GM19452 (cell line): ENCODE measurements around the gene TIFAB.

Experiments
- ATAC-seq: cut with Tn5 transposase; IDR thresholded peaks from one replicate; pipeline ENCODE4 v1.9.1; 2021; ENCODE audit not compliant: unreplicated experiment

The TIFAB gene

DNA sequence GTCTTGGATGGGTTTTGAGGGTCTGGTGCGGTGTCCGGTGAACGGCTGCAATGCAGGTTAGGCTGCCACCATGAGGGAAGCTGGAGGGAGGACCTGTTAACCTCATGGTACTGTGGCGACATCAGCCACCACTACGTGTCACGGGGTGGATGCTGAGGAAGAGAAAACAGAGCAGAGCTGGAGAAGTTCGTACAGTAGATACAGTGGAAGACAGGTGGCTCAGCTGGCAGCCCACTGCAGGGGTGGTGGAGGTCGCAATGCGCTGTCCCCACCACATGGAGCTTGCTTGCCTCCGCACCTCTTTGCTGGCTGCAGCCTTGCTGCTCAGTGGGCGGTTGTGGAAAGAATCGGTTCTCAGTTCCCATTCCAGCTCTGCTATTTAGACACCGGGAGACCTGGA is 7.8 kb downstream of the TIFAB start:
- ATAC-seq: no peak

DNA sequence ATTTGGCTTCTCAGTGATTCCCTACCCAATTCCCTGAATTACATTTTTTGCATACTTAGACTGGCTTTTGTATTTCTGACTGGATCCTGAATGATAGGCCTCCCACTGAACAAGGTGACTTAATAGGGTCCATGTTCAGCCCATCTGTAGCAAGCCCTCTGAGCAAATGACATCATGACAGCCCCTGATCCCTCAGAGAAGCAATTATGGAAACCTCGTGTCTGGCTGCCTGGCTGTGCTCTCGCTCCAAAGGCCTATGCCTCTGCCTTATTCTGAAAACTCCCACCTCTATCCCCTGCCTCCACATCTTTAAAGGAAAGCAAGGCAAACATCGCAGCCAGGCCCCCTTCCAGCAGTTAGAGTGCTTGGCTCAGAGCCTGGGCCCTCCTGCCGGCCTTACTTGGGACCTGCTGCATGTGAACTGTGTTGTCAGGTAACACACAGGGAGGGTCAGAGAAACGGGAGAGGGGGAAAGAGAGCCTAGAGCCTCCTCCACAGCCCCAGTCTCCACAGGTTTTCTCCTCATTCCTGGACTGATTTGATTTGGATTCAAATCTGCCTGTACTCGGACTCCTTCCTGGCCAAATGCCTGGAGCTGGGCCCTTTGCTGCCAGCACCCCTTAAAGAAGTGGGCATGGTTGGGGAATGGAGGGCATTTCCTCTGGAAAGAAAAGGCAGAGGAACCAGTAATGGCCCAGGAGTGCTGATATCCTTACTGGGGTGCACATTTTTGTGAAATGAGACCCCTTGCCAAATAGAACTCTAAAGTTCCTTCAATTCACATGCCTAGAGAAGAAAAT is 8.8 kb downstream of the TIFAB start:
- no peak for ATAC-seq

DNA sequence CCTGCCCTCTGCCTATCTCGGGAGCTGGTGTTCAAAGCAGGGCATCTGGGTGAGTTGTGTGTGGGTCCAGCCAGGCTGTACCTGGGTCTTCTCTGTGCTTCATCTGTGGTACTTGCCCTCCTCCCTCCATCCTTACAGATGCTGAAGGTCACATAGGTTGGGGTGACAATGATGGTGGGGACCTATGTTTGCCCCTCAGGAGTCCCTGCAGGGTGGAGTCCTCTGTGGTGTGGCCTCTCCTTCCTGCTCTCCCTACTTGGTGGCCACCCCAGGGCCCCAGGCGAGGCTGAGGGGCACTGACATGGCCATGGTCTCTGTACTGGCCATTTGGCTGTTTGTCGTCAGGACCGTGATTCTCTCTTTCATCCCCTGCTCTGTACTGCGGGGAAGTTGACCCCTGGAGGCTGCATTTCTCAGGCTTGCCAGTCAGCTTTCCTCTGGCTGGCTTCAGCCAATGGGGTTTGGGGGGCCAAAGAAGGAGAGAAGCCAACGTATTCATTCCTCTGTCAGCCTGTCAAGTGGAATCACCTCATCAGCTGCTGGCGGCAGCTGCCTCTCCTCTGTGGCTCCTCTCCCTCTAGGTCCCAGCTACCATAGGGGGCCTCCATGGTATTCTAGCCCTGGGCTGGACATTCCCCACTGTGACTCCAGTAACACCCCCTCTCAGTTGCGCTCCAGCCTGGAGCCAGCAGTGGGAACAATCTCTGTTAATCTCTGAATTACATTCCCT is 9.6 kb downstream of the TIFAB start:
- no peak for ATAC-seq

DNA sequence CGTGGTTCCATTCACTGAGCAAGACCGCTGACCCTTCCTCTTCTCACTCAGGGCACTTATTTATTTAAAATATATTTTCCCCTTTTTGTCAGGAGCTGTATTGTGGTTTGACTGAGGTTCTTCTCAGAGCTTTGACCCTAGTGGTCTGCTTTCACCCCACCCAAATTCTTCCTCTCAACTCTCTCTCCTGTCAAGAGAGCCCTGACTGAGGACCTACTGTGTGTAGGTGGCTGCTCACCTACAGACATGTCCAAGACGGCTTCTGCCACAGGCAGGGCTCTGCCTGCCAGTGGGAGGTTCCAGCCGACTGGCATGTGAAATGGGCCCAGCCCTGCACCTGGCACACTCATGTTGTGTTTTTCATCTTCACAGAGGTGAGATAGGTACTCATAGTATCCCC is 10.2 kb downstream of the TIFAB start:
- ATAC-seq: no peak

DNA sequence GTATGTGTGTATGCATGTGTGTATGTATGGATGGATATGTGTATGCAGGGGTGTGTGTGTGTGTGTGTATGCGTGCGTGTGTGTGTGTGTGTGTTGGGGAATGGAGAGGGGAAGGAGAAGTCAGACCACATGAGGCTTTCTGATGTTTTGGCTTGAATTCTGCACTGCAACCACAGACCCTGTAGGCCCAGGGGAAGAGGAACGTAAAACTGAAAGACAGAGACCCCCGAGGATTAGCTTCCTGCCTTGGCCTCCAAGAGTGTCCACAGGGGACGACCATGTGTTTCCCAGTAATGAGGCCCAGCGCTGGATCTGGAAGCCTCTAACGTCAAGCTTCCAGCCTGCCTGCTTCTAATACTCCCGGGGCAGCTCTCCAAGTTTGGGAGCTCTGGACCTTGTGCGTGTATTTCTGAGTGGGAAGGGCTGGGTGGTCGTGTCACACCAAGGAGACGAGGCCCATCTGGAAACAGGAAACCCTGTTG is 10.8 kb downstream of the TIFAB start:
- ATAC-seq: no peak

DNA sequence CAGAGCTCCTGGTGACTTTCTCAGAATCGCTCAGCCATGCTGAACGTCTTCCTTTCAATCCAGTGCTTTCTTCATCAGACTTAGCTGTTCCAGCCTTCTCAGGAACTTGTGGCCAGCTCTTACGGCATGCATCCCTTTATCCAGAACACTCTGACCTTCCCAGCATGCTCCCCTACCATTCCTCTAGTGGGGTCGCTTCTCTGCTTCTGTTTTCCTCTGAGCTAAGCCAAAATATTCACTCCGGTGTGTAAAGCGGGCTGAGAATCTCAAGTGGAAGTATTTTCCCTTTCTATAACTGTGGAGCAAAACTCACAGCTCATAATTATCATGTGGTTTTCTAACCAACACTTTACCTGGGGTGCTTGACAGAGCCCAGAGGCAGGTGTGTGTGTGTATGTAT is 11.2 kb downstream of the TIFAB start:
- no peak for ATAC-seq

DNA sequence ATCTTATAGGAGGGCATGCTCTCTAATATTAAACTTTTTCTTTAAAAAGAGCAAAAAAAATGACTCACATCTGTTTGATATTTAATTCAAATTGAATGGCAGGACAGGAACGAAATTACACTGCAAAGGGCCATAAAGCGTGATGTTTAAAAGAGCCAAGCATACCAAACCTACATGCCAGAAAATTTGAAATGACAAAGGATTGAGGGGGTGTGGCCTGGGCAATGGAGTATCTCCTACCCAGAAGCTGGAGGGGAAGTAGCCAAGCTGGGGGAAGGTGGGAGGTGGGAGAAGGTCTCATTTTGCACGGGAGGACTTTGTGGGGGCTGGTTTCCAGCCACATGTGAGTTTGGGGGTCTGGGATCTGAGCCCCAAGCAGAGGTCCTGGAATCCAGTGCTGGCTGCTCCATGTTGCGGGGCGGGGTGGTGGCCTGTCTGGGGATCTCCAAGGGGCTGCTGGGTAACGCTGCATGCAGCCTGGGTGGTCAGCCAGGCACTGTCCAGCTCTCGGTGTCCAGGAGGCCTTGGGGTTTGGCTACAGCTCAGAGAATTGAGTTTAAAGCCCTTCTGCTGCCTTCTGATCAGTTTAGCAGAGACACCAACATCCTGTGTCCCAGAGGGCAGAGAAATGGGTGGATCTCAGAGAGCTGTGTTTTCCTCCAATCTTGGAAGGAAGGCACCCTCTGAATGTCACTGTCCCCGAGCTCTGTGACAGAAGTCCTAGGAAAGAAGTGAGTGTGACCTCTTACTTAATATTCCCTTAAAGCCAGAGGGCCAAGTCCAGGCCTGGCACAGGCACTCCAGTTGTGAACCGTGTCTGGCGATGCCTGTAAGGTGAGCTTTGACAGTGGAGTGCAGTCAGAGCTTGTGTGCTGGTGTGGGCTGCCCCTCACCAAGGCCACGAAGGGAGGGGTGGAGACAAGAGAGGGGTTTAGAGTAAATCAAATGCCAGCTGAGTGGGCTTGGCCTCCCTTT is 12.6 kb downstream of the TIFAB start:
- ATAC-seq: no peak

DNA sequence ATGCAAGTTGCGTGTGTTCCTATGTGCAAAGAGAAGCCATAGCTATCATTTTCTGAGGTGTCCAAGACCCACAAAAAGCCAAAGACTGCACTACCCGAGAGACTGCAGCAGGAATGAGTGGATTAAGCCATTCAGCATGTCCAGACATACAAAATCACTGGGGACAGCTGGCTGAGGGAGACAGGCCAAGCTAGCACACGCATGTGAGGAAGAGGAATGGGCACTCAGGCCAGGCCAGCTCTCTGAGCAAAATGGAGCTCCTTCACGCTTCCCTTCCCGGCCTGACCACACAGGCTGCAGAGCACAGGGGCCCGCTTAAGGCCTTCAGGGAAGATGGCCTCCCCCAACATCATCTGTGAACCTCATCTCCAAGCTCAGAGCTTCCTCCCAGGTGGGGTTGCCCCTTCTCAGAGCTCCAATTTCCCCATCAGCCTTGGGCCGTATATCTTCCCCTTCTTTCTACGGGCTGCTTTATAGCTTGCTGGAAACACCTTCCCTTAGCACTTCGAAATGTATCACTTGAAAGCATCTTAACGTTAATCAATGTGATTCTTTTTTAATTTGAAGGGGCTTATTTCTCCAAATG is 13.4 kb downstream of the TIFAB start:
- ATAC-seq: no peak

DNA sequence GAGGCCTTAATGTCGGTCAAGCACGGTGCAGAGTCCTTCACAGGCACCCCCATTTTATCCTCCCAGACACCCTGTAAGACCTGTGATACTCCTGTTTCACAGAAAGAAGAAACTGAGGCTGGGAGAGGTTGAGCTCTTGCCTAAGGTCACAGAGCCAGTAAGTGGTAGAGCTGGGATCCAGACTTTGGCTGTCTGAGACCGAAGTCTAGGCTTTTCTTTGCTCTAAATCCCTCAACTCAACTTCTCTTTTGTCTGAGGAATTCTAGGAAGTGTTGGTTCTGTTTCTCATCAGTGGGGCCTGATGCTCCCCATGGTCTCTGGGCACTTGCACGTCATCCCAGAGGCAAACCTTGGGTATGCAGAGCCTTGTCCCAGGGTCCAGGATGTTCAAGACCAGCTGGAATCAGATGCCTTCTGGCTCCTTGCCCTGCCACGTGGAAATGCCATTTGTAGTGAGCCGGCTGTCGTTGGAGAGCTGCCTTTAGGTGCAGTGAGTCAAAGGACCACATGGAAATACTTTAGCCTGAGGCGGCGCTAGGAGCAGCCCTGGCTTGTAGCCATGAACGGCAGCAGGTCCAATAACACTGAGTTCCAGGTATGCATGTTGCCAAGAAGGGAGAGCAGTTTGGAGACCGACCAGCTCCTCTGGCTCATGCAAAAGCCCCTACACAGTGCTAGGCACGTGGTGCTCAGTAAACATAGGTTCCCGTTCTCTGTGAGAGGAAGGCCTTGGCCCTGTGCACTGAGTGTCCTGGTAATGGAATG is 14.2 kb downstream of the TIFAB start:
- no peak for ATAC-seq

DNA sequence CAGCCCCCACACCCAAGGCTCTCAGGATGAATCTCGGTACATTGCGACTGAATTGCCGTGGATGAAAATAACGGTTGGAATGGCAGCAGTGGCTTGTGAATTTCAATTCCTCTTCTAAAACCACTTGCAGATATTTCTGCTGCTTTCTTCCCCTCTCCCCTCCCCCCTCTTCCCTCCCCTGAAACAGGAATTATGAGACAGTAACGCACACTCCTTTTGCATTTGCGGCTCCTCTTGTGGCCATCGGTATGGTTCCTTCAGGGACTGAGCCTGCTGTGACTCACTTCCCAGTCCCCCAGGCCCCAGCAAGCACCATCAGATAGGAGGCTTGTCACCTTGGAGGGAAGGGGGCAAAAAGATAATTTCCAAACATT is 14.7 kb downstream of the TIFAB start:
- ATAC-seq: no peak

DNA sequence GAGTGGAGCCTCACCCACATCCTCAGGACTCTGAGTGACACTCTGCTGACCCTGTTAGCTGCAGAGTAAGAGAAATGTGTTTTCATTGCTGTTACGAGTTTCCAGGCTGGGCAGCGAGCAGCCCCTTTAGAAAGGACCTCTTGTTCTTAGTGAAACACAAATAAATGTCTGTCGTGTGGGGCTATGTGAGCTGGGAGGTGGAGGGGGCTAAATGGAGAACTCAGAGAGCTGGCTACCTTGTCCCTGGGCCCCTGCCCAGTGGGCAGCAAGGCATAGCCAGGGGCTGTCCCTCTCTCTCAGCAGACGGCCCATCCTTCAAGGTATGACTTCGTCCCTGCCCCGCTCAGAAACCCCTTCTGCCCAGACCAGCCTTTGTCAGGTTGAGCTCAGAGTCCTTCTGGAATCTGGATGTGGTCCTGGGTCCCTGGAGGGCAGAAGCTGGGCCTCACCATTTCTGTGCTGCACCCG is 15.2 kb downstream of the TIFAB start:
- ATAC-seq: no peak

DNA sequence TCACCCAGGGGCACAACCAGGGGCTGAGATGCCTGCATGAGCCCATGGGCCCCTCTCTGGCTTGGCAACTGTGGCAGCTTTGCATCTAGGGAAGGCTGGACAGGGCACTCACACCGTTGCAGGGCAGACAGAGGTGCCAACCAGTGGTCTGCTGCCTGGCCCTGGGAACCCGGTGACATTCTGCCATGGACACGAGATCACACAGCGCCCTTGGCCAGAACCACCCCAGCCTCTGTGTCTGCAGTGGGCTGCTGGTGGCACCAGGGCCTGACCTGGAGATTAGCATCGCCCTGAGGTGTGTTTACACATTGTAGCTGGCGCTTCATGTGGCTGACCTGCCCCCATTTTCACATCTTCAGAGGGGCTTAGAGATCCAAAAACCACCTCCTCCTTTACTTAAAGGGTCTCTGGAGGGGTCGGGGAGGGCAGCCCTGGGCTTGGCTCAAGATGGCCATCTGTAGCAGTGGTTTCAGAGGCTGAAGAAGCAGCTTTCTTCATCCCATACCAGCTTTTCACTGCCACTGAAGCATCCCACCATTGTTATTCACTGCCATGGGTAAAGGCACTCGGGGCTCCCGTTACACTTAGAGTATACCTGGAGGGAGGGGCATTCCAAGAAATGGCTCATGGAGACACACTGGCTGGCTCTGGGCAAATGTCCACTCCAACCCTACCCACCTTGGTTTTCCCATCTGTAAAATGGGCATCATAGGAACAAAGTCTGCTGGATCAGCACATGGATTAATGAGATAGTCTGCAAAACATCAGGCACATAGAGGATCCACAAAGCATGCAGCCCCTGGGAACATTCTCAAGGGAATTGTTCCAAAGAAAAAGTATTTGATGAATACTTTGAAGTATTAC is 16.5 kb downstream of the TIFAB start:
- no peak for ATAC-seq

DNA sequence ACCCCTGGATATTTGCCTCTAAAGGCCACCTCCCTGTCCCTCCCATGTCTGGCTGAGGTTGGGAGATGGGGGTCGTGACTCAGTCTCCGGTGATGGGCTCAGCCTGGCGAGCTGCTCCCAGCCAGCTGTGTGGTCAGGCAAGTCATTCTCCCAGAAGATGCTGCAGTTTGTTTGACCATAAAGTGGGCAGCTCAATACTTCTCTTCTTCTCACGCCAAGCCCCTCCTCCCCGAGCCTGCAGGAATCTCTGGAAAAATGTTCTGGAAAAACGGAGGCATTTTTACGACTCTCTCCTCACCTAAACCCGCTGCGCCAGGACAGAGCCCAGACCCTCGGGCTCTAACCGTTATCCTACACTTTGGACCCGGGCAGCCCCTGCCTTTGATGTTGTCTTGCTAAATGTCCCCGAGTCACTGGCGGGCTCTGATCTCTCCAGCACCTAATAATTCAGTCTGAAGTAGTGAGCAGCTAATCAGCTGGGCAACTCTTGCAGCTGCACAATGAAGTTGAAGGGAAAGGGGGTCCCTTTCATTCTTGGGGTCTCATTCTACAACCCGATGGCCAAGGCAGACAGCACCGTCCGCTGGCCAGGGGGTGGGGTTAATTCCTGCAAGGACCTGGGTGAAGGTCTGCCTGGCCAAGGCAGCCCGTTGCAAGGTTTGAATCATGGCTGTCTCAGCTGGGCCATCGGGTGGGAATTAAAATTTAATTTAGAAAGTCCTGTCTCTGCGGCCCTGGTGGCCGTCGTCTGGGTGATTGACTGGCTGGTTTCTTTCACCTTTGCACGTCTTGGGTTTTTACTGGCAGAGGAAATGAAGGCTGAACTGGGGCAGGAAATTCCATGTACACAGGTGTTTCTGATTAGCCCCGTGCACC is 17.3 kb downstream of the TIFAB start:
- no peak for ATAC-seq

DNA sequence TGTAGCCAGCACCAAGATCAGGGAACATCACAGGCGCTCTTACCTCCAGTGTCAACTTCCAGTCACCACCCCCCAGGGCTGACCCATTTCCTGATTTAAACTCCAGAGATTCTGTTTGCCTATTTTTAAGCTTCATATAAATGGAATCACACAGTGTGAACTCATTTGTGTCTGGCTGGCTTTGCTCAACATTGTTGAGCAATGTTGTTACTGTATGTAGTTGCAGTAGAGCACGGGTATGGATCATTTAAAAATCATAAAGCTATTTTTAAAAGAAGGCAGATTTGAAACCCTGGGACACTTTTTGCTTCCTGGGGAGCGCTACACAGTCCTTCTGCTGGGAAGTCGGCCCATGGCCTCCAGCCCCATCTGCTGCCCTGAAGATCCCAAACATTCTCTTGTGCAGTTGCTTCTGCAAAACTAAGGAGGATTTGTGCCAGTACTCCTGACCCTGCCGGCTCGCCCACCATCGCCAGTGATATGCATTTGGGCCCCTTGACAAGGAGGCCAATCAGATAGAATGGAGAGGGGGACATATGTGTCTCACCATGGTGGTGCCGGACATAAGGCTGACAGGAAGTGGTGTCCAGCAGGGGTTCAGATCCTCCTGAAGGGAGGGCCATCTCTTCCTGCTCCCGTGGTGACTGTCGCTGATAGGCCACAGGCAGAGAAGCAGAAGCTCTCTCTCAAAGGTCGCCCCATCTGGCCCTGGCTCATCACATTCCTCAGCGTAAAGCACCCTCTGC is 18.3 kb downstream of the TIFAB start:
- no peak for ATAC-seq

DNA sequence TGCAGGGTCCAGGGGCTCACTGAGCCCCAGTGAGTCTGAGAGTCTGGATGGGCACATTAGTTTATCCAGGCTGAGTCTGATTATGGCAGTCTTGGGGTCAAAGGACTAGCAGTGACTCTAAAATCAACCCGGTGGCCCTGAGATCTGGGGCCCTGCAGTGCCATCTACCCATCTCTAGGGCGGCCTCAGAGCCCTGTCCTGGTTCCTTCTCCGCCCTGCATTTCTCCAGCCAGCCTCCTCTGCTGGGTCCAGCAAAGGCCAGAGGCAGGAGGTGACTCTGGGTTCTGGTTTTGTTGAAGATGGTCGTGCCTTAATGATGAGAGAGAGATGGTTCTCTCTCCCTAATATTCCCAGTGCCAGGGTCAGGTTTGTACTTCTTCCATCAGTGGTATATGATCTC is 20.0 kb downstream of the TIFAB start:
- ATAC-seq: no peak

DNA sequence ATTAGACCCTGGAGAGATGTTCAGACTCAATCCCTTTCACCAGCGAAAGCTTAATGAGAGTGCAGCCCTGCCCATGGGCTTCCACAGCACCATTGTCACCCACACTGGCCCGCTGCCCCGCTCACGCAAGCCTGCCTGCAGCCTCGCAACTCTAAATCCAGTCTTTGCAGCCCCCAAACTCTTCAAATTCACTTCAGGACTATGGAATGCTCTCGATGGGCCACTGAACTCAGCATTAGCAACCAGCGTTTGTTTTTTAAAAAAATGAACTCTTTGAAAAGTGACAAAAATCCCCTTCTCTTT is 22.1 kb downstream of the TIFAB start:
- ATAC-seq: no peak

DNA sequence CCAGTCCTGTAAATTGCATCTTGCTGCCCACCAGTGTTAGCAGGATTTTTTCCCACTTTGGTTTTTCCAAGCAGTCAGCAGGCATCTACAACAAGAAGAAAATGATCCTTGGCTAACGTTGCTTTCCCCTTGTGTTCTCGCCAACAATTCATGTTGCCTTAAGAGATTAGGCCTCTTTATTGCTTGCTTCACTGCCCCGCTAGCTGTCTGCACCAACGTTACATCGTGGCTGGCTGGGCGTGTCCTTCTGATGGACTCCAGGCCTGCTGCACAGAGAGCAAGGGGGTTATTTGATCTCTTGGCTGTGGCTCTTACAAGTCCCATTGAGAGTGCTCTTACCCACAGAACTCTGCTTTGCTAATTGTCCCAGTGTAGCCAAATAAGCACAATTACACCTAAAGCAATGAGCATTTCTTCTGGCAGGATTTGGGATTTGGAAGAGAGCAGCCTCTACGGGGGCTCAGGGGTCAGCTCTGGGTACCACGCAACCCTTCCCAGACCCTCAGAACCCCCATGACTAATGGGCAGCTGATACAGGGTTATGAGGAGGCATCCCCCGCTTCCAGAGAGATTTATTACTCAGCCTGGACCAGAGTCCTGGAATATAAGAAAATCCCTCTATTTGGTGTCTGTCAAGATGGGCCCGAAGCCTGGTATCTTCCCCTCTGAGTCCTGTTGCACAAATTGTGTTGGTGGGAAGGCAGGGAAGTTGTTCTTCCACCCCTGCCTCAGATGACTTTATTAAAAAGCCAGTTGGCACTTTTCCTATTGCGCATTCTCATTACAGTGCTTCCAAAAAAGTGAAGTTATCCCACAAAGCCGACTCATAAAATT is 22.6 kb downstream of the TIFAB start:
- ATAC-seq: no peak
